Ammon's horn (tissue), 1 donor: Measurements from ENCODE around the gene ATXN10.

ENCODE experiments used
- DNase-seq: peaks from one replicate; pipeline ENCODE4 v3.0.0-alpha.2; 2016; ENCODE audit warnings: low spot score

Gene ATXN10

DNA sequence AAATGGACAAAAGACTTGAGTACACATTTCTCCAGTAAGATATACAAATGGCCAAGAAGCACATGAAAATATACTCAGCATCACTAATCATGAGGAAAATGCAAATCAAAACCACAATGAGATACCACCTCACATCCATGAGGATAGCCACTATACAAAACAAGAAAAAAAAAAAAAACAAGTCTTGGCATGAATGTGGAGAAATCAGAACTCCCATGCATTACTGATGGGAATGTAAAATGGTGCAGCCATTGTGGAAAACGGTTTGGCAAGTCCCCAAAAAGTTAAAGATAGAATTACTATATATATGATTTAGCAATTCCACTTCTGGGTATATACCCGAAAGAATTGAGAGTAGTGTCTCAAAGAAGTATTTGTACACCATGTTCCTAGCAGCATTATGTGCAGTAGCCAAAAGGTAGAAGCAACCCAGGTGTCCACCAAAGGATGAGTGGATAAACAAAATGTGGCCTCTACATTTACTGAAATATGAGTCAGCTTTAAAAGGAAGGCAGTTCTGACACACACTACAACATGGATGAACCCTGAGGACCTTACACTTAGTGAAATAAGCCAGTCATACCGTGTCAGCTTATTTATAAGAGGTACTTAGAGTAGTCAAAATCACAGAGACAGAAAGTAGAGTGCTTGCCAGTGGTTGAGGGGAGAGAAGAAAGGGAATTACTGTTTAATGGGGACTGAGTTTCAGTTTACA, 159.1 kb downstream of the ATXN10 start:
- no peak for DNase-seq

- no peak for DNase-seq
These were observed 159.8 kb downstream of the ATXN10 start for GRCh38 chr22:45831394-45831793.

DNA sequence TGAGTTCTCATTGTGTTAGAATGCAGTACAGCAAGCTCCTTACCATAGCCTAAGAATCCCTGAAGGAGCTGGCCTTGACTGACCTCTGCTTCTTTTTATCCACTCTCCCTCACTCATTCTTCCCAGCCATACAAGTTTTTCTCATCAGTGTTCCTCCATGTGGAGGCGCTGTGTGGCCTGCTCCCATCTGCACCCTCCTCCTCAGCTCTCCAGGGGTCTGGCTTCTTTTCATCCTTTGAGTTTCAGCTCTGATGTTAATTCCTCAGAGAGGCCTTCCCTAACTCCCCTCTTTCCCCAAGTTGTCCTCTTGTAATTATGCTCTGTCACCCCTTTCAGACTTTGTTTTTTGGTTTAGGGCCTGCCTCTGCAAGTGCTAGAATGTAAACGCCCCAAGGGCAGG, 160.5 kb downstream of the ATXN10 start:
- no peak for DNase-seq

DNA sequence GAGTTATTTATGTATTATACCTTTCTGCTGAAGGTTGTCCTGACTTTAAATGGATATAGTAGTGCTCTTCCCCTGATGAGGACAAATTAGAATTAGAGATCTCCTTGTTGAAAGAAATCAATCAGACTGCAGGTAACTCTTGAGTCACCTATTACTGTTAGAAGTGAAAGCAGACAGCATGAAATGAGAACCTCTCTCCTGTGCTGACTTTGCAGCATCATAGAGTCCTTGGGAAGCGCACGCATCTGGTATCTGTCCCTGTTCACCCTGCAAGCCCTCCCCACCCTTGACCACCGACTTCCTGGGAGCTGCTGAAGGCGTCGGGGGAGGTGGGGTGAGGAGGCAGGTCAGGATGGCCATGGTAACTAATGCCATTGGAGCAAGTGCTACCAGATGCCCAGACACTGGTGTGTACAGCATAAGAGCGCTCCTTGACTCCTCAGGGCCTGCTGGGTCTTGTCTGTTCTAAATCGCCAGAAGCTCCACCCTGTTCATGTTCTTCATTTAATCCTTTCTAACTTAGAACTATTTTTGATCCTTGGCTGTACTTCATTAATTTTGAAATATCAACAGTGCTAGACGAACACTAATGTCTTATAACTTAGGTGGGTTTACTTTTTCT, 161.4 kb downstream of the ATXN10 start:
- no peak for DNase-seq

- DNase-seq = no peak
These were observed 162.0 kb downstream of the ATXN10 start for GRCh38 chr22:45833613-45834012.

DNA sequence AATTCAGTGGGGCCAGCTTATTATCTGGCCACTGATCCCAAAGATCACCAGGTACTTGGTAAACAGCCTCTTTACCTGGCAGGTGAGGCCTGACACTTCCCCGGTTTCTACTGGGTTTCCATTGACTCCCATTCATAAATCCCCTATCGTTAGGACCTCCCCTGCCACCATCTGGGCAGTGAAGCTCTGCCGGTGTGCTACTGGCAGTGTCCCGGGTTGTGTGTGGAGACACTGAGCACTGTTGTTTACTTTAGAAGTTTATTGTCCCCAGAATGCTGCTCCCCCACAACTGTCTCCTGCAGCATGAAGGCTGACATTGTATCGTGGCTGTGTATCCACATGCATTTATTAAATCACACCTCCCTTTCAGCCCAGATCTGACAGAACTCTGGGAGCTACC, 162.6 kb downstream of the ATXN10 start:
- DNase-seq = no peak

- no peak for DNase-seq
These were observed 163.2 kb downstream of the ATXN10 start for GRCh38 chr22:45834795-45835194.

DNA sequence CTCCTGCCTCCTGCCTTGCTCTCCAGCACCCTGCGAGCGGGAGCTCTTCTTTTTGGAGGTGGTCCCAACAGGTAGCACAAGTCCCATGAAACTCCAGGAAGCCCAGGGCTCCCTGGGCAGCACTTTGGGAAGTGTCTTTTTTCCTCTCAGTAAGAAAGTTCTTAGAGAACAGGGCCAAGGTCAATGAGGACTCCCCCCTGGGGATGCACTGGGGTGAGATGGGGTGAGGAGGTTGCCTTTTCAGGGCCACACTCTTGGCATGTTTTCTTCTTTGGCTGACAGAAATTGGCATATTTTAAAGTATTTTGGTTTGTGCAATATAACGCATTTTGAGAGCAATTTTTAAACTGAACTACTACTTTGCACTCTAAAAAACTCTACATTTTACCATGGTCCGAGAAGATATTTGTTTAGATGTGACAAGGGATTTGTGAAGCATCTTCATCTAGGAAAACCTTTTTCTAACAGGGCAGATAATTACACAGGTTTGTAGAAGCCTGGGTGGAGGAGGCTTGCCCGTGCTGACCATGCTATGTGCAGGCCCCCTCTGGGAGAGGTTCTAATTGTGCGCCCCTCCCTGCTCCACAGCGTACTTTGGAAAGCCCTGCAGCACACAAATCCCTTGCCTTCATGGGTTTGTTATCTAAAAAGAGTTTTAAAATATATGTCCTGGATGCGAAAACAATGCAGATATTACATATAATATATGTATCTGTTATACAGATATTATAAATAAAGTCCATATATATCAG, 165.0 kb downstream of the ATXN10 start:
- DNase-seq = no peak

DNA sequence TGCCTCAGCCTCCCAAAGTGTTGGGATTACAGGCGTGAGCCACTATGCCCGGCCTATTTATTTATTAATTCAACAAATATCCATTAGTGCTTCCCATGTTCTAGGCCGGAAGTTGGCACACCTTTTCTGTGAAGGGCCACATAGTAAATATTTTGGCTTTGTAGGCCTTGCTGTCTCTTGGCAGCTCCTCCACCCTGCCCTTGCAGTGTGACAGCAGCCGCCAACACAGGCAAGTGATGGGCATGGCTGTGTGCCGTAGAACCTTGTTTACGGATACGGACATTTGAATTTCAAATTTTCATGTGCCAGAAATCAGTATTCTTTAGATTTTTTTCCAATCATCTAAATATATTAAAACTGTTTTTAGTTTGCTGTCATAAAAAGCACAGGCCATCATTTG, 165.9 kb downstream of the ATXN10 start:
- DNase-seq = no peak

GRCh38 chr22:45838305-45838887, 166.8 kb downstream of the ATXN10 start:
- DNase-seq = no peak

DNA sequence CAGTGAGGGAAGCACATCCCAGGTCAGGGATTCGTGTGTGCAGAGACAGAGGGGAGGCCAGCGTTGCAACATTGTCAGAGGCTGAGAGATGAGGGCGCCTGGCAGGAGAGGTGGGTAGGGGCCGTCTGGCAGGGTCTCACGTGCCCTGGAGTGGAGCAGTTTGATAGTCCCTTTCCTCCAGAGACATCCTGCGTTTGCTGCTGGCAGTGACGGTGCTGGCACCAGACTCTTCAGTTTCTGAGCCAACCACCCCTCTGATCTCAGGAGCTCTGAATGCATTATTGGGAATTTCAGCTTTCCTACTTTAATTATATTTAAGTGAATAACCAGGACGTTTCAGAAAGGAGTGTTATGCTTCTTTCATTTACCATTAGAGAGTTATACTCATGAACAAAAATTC, 168.8 kb downstream of the ATXN10 start:
- DNase-seq = no peak

DNA sequence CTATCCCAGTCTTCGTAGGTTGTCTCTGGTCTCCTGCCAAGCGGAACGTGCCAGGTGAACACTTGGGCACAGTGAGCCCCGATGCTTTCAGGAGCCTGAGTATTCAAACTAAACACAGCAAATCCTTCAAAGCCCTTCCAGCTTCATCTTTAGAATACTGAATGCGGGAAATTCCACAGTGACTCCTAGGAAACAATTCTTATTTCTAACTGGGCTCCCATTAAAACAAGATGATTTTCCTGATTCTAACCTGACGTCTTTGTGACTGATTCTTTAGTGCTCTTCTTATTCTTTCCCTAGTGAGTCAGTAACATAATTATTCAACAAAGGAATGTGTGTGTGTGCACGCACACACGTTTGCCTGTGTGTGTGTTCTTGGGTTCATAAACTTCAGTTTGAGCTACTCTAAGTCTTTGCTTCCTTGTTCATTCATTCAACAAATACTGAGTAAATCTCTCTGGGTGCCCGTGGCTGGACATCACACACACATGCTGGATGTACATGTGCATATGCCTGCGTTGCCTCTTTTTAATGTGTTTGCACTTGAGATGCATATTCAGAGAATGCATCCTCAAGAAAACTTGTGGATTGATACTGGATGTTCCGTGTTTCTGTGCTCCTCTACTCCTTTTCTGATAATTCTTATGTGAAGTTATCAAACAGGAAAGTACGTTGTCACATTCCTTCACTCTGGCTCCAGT, 170.8 kb downstream of the ATXN10 start:
- DNase-seq = no peak

DNA sequence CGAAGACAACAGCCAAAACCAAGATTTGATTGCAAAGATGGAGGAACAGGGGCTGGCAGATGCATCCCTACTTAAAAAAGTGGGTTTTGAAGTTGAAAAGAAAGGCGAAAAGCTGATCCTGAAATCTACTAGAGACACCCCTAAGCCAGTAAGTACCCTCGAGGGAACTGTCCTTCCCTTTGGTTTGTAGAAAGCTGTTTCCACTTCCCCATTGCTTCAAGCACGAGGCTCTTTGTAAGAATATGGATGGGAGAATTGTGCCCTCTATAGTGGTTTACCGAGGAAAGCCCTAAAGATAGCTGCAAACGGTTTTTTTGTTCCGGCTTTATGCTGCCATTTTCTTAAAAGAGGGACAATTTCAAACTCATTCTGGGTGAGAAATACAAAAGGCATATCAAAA, 171.4 kb downstream of the ATXN10 start:
- DNase-seq = no peak

DNA sequence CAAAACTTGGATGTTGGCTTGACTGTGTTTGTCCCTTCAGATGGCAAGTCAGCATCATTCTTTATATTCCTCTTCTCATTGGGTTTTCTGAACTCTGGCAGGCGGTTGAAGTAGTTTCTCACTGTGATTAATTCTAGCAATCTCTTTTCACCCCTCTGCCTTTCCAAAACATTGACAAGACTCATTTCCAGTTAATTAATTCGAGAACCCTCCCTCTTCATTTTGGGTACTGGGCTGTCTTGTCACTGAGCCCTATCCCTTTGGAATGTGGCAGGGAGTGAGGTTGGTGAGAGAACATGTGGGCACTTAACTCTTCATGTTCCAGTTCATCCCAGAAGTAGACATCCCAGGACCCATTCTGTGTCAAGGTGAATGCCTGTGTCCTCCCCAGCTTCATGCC, 172.4 kb downstream of the ATXN10 start:
- DNase-seq = no peak

DNA sequence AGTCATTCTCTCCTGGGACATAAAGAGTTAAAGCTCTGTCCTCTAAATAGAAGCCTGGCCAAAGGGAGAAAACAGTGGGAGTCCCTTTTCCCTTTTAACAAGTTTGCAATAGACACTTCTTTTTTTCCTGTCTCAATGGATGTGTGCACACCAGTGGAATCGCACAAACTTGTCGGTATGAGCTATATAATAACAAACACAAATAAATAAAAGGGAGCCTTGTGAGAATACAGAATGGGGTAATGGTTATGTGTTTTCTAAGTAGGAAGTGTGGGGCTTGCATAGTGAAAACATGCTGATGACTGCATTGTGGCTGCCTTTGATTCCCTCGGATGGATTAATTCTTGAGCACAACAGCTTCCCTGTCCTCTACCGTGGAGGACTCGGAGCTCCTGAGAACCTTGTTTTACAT, 173.4 kb downstream of the ATXN10 start:
- DNase-seq = peak; percentile 49

DNA sequence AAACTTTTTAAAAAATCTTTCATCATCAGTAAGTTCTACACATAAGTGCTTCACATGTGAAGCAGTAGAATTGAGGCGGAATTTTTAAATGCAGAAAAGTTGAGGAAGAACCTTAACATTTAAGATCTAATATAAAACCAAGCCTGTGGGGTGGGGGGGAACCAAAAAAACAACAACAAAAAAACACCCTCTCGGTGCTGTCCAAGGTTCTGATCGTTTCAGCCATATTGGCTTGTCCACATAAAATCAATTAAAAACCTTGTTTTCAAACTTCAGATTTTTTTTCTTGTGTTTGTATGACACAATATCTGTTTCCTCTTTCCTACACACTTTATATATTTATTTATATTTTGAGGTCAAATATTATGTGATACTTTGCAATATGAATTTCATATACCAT, 175.3 kb downstream of the ATXN10 start:
- DNase-seq = no peak

GRCh38 chr22:45848904-45849303, 177.3 kb downstream of the ATXN10 start:
- DNase-seq = no peak

- no peak for DNase-seq
These were observed 181.2 kb downstream of the ATXN10 start for GRCh38 chr22:45852826-45853225.

DNA sequence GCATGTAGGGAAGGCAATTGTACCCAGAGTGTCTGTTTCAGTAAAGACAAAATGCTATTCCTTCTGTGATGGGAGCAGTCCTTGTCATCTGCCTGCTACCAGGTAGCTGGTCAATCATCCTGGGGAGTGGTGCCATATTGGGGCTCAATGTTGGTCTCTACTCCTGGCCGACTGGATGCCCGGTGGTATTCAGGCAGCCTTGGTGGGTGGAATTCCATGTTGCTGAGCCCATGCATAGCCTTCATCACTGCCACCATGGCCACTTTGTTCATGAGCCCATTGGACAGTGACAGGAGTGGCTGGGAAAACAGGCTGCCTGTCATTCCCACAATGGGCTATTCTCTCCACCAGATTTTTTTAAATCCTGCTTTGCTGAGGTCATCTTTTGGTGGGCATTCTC, 184.3 kb downstream of the ATXN10 start:
- DNase-seq = no peak

- no peak for DNase-seq
These were observed 185.9 kb downstream of the ATXN10 start for GRCh38 chr22:45857519-45857918.

DNA sequence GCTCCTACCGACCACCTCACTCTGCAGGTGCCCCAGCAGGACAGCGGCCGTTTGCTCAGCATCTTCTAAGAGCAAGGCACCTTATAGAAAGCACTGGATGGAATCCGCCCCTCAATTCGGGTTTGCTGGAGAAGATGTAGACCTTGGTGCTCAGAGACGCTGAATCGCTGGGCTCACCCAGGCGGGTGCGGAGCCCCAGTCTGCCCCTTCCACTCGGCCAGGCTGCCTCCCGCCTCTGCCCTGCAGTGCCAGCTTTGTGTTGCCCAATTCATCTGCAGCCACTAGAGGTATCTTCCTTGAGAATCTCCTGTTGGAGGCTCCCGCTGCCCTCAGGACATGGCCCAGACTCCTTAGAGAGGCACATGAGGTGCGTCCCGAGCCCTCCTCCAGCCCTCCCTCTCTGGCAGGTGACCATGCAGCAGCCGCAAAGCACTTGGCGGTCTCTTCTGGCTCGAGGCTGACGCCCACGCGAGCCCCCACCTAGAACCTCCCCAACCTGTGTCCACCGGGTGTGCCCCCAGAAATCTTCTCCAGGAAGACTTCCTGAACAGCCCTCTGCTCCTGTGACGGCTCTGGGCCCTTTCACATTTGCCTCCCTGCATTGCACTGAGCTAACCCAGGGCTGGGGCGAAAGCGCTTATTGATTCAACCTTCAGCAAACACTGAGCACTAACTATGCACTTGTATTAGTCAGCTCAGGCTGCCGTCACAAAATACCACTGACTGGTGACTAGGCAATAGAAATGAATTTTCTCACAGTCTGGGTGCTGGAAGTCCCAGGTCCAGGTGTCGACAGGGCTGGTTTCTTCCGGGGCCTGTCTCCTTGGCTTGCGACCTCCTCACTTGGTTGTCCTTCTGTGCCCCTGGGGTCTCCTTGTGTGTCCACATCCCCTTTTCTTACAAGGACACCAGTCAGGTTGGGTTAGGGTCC, 187.9 kb downstream of the ATXN10 start:
- no peak for DNase-seq
